ENCODE measurements around the gene PTN.

PTN gene

GRCh38 chr7:137342265-137342664, 1.3 kb downstream of the PTN start:
- no peak for ATAC-seq (replicated peaks)
- Mint-ChIP-seq H3K27ac (no peak overlapping the region), H3K9me3 (peaks cover 4 to 5% of the 10 kb centered on the region in 2 donors), H3K4me3 (no peak overlapping the region), H3K4me1 (peaks cover 0 to 5% of the 10 kb centered on the region in 2 donors), H3K27me3 (peaks cover 5% of the 10 kb centered on the region in 2 donors), H3K36me3 (no peaks in the 10 kb centered on the region)
- no peak for DNase-seq

GRCh38 chr7:137337902-137338301, 5.6 kb downstream of the PTN start:
- H3K36me3 Mint-ChIP-seq = no peaks in the 10 kb centered on the region
- peaks cover 0 to 2% of the 10 kb centered on the region in 2 donors for H3K9me3 Mint-ChIP-seq
- H3K4me3 Mint-ChIP-seq = no peak overlapping the region
- no peaks in the 10 kb centered on the region for H3K27me3 Mint-ChIP-seq
- H3K4me1 Mint-ChIP-seq = no peaks in the 10 kb centered on the region
- ATAC-seq (replicated peaks) (no peak), DNase-seq (no peak)
- no peak overlapping the region for H3K27ac Mint-ChIP-seq

GRCh38 chr7:137335814-137336213, 7.7 kb downstream of the PTN start:
- no peak overlapping the region for H3K4me3 Mint-ChIP-seq
- no peaks in the 10 kb centered on the region for H3K27me3 Mint-ChIP-seq
- H3K4me1 Mint-ChIP-seq = no peaks in the 10 kb centered on the region
- DNase-seq = no peak
- H3K36me3 Mint-ChIP-seq = no peaks in the 10 kb centered on the region
- no peak overlapping the region for H3K27ac Mint-ChIP-seq
- ATAC-seq (replicated peaks) = no peak
- H3K9me3 Mint-ChIP-seq = peaks cover 0 to 2% of the 10 kb centered on the region in 2 donors

GRCh38 chr7:137331378-137331777, 12.2 kb downstream of the PTN start:
- no peak overlapping the region for H3K4me3 Mint-ChIP-seq
- no peak overlapping the region for H3K27ac Mint-ChIP-seq
- ATAC-seq (replicated peaks) (no peak), DNase-seq (no peak)
- H3K36me3 Mint-ChIP-seq = no peaks in the 10 kb centered on the region
- no peaks in the 10 kb centered on the region for H3K27me3 Mint-ChIP-seq
- no peaks in the 10 kb centered on the region for H3K4me1 Mint-ChIP-seq
- peaks cover 4 to 5% of the 10 kb centered on the region in 2 donors for H3K9me3 Mint-ChIP-seq

- no peaks in the 10 kb centered on the region for H3K27me3 Mint-ChIP-seq
- H3K4me1 Mint-ChIP-seq = no peaks in the 10 kb centered on the region
- peaks cover 4 to 5% of the 10 kb centered on the region in 2 donors for H3K9me3 Mint-ChIP-seq
- no peak for DNase-seq
- no peak overlapping the region for H3K27ac Mint-ChIP-seq
- H3K36me3 Mint-ChIP-seq = no peaks in the 10 kb centered on the region
- H3K4me3 Mint-ChIP-seq = no peak overlapping the region
- ATAC-seq (replicated peaks) = no peak
Measured at GRCh38 chr7:137329411-137329810, 14.1 kb downstream of the PTN start.

- Mint-ChIP-seq H3K27me3 (no peaks in the 10 kb centered on the region), H3K27ac (no peak overlapping the region), H3K36me3 (no peaks in the 10 kb centered on the region), H3K4me1 (no peaks in the 10 kb centered on the region), H3K4me3 (no peak overlapping the region), H3K9me3 (peaks cover 4 to 5% of the 10 kb centered on the region in 2 donors)
- DNase-seq (no peak), ATAC-seq (replicated peaks) (no peak)
Measured at GRCh38 chr7:137328373-137329120, 15.0 kb downstream of the PTN start.

GRCh38 chr7:137325927-137326326, 17.6 kb downstream of the PTN start:
- no peak overlapping the region for H3K27ac Mint-ChIP-seq
- DNase-seq = no peak
- ATAC-seq (replicated peaks) = no peak
- no peaks in the 10 kb centered on the region for H3K36me3 Mint-ChIP-seq
- no peak overlapping the region for H3K4me3 Mint-ChIP-seq
- peaks cover 4 to 7% of the 10 kb centered on the region in 2 donors for H3K9me3 Mint-ChIP-seq
- H3K4me1 Mint-ChIP-seq = no peaks in the 10 kb centered on the region
- no peaks in the 10 kb centered on the region for H3K27me3 Mint-ChIP-seq

- no peak overlapping the region for H3K4me3 Mint-ChIP-seq
- H3K27ac Mint-ChIP-seq = no peak overlapping the region
- H3K9me3 Mint-ChIP-seq = peaks cover 4 to 7% of the 10 kb centered on the region in 2 donors
- no peaks in the 10 kb centered on the region for H3K36me3 Mint-ChIP-seq
- no peak for ATAC-seq (replicated peaks)
- H3K27me3 Mint-ChIP-seq = no peaks in the 10 kb centered on the region
- no peak for DNase-seq
- H3K4me1 Mint-ChIP-seq = no peaks in the 10 kb centered on the region
Measured at GRCh38 chr7:137324796-137325696, 18.5 kb downstream of the PTN start.

- H3K4me3 Mint-ChIP-seq = no peak overlapping the region
- H3K9me3 Mint-ChIP-seq = no peaks in the 10 kb centered on the region
- no peaks in the 10 kb centered on the region for H3K36me3 Mint-ChIP-seq
- no peak overlapping the region for H3K27ac Mint-ChIP-seq
- DNase-seq = no peak
- ATAC-seq (replicated peaks) = no peak
- no peaks in the 10 kb centered on the region for H3K27me3 Mint-ChIP-seq
- H3K4me1 Mint-ChIP-seq = no peaks in the 10 kb centered on the region
Measured at GRCh38 chr7:137316648-137317353, 26.7 kb downstream of the PTN start.

GRCh38 chr7:137313201-137313600, 30.3 kb downstream of the PTN start:
- no peaks in the 10 kb centered on the region for H3K4me1 Mint-ChIP-seq
- H3K27ac Mint-ChIP-seq = no peak overlapping the region
- no peaks in the 10 kb centered on the region for H3K9me3 Mint-ChIP-seq
- no peaks in the 10 kb centered on the region for H3K36me3 Mint-ChIP-seq
- H3K4me3 Mint-ChIP-seq = no peak overlapping the region
- ATAC-seq (replicated peaks) = no peak
- no peaks in the 10 kb centered on the region for H3K27me3 Mint-ChIP-seq
- no peak for DNase-seq

GRCh38 chr7:137306748-137307147, 36.8 kb downstream of the PTN start:
- no peaks in the 10 kb centered on the region for H3K27me3 Mint-ChIP-seq
- DNase-seq = no peak
- H3K4me1 Mint-ChIP-seq = no peaks in the 10 kb centered on the region
- no peak overlapping the region for H3K4me3 Mint-ChIP-seq
- H3K9me3 Mint-ChIP-seq = peaks cover 0 to 2% of the 10 kb centered on the region in 2 donors
- H3K36me3 Mint-ChIP-seq = no peaks in the 10 kb centered on the region
- ATAC-seq (replicated peaks) = no peak
- no peak overlapping the region for H3K27ac Mint-ChIP-seq

- no peak for DNase-seq
- Mint-ChIP-seq H3K36me3 (no peaks in the 10 kb centered on the region), H3K27me3 (no peaks in the 10 kb centered on the region), H3K27ac (no peak overlapping the region), H3K4me1 (no peaks in the 10 kb centered on the region), H3K4me3 (no peak overlapping the region), H3K9me3 (peaks cover 0 to 2% of the 10 kb centered on the region in 2 donors)
- ATAC-seq (replicated peaks) = no peak
Measured at GRCh38 chr7:137305901-137306621, 37.5 kb downstream of the PTN start.

- Mint-ChIP-seq H3K27me3 (no peaks in the 10 kb centered on the region), H3K4me1 (no peaks in the 10 kb centered on the region), H3K9me3 (peaks cover 0 to 5% of the 10 kb centered on the region in 2 donors), H3K4me3 (no peak overlapping the region), H3K27ac (no peak overlapping the region), H3K36me3 (no peaks in the 10 kb centered on the region)
- no peak for ATAC-seq (replicated peaks)
- DNase-seq = no peak
Measured at GRCh38 chr7:137304624-137305235, 38.8 kb downstream of the PTN start.
